GM12864 (cell line): ENCODE data around the gene SLC41A2.

Experiments used
- DNase-seq: peaks from one replicate; pipeline ENCODE4 v3.0.0-alpha.2; 2011; ENCODE audit warnings: low read depth
- H3K4me3 ChIP-seq: 2 replicates; pipeline ENCODE4 v1.5.1; 2011; ENCODE audit warnings: mild to moderate bottlenecking, low read depth, low read length, control low read depth
- CTCF ChIP-seq: IDR thresholded peaks from 2 replicates; pipeline ENCODE4 v1.5.1; 2011; ENCODE audit warnings: low read depth, mild to moderate bottlenecking, moderate library complexity, low read length, control low read depth, inconsistent platforms; ENCODE audit errors: missing control alignments

The SLC41A2 gene

DNA sequence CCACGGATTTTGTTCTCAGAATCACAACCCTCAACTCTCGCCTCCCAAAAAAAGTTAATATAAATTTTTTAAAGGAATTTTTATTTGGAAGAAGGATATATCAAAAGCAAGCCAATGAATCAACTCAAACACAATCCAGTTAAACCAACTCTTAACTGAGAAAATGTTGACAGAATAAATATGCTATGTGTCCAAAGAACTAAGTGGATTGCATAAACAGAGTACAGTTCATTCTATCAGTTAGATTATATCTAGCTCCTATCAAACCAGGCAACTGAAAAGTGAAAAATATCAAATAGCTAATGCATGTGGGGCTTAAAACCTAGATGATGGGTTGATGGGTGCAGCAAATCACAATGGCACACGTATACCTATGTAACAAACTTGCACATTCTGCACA lies 16.6 kb downstream of the SLC41A2 start:
- TF ChIP-seq CTCF, result no peak
- H3K4me3 ChIP-seq, result no peak overlapping the region
- no peak for DNase-seq

- no peak overlapping the region for H3K4me3 ChIP-seq
- no peak for TF ChIP-seq CTCF
- no peak for DNase-seq
Observed at GRCh38 chr12:104939089-104939488, 19.0 kb downstream of the SLC41A2 start.

GRCh38 chr12:104938371-104938770 lies 19.7 kb downstream of the SLC41A2 start:
- H3K4me3 ChIP-seq, result no peak overlapping the region
- no peak for DNase-seq
- TF ChIP-seq CTCF, result no peak

DNA sequence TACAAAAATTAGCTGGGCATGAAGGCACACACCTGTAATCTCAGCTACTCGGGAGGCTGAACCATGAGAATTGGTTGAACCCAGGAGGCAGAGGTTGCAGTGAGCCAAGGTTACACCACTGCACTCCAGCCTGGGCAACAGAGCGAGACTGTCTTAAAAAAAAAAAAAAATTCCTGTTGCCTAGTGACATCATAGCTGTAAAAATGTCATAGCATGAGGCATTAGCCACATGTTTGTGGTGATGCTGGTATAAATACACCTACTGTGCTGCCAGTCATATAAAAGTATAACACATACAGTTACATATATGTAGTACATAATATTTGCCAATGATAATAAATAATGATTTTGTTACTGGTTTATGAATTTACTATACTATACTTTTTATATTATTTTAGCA lies 22.2 kb downstream of the SLC41A2 start:
- DNase-seq, result no peak
- TF ChIP-seq CTCF, result no peak

GRCh38 chr12:104933778-104934177 lies 24.3 kb downstream of the SLC41A2 start:
- no peak for DNase-seq
- no peak overlapping the region for H3K4me3 ChIP-seq
- no peak for TF ChIP-seq CTCF

More for the DNA sequence above, 22.2 kb downstream of the SLC41A2 start:
- no peak overlapping the region for H3K4me3 ChIP-seq

GRCh38 chr12:104933128-104933527 lies 25.0 kb downstream of the SLC41A2 start:
- DNase-seq, result no peak
- H3K4me3 ChIP-seq, result no peak overlapping the region
- no peak for TF ChIP-seq CTCF
